Measurements from ENCODE around the gene DENND6B. TPM values are rescaled to one million over a fixed set of nuclear protein-coding genes. Genes with fewer than 3 reads are reported as not detected.

Gene DENND6B
- total RNA-seq, 2 donors from 2014 or later: 3.7 to 4.7 TPM

DNA sequence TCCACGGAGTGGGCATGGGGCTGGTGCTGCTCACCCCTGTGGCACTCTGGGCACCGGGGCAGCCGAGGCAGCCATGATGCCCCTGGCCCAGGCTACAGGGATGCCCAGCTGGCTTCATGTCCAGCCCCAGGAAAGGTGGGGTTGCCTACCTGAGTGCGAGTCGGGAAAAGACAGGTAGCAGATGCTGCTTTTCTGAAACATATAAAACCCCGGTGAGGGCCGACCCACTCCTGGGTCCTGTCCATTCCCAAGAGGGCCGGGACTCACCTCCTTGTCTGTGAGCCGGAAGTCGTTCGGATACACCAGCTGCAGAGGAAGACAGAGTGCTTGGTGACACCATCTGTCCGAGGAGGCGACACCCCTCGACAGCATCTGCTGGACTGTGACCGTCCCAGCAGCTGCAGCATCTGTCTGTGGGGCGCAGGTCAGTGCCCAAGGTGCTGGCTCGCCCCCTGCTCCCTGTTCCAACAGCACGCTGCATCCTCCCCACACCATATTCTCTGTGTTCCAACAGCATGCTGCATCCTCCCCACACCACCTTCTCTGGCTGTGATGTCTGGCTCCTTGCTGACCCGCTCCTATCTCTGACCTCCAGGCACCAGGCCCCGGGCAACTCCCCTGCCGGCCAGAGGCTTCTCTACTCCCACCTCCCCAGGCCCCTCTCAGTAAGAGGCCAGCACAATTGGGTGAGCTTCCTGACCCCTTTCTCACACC lies 8.0 kb downstream of the DENND6B start:
- ATAC-seq: no peak
- no peak for DNase-seq
- intact Hi-C loops (cut with DNase I, micrococcal nuclease): no loop called here

- DNase-seq (no peak), ATAC-seq (no peak)
- intact Hi-C loops (cut with DNase I, micrococcal nuclease): no loop called here
Observed at GRCh38 chr22:50318356-50318697, 8.5 kb downstream of the DENND6B start.

- no peak for ATAC-seq
- intact Hi-C loops (cut with DNase I, micrococcal nuclease): no loop called here
- DNase-seq: no peak
Observed at GRCh38 chr22:50317674-50318073, 9.1 kb downstream of the DENND6B start.

DNA sequence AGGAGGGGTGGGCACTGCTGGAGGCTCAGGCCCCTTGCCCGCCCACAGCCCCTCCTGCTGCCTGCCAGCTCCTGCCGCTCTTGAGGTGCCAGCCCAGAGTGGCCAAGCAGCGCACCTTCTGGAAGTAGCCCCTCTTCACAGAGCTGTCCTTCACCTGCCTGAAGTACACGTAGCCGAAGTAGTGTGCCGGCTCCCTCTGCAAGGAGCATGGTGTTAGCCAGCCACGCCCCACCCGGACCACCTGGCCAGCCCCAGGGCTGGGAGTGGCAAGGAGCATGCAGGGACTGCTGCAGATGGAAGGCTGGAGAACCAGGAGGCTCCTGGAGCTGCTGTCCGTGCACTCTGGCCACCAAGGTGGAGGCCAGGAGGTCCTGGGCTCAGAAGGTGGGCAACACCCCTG lies 9.6 kb downstream of the DENND6B start:
- ATAC-seq: no peak
- intact Hi-C loops (cut with DNase I, micrococcal nuclease): no loop called here
- DNase-seq: no peak

DNA sequence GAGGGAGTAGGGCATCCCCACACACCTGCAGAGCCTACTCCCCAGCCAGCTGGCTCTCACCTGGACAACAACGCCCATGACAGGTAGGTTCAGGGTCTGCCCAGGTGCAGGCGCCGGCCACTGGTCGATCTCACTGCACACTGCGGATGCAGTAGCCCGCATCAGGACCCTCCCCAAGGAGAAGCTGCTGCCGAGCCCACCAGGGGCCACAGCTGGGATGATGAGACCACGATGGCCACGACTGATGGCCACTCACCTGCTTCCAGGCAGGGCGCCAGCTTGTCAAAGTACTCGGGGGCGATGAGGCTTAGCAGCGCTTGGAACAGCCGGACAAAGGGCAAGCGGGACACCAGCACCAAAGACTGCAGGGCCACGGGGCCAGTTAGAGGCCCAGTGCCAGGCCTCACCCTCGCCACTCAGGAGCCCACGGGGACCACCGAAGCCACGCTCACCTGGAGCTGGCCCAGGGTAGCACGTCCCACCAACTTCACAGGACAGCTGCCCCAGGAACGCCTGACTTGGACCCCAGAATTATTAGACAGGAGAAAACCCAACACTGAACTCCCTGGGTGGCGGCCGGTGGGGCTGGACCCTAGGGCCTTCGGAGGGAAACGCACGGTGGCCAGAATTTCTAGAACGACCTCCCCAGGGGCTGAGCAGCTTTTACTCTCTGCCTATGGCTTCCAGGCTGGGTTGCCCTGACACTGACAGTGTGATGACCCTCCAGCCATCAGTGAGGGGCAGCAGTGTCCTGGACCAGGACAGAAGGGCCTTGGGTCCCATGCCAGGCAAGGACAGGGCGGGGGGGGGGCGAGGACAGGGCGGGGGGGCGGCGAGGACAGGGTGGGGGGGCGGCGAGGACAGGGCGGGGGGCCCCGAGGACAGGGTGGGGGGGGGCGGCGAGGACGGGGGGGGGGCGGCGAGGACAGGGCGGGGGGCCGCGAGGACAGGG lies 10.4 kb downstream of the DENND6B start:
- intact Hi-C loops (cut with DNase I, micrococcal nuclease): no loop called here
- DNase-seq (no peak), ATAC-seq (no peak)

DNA sequence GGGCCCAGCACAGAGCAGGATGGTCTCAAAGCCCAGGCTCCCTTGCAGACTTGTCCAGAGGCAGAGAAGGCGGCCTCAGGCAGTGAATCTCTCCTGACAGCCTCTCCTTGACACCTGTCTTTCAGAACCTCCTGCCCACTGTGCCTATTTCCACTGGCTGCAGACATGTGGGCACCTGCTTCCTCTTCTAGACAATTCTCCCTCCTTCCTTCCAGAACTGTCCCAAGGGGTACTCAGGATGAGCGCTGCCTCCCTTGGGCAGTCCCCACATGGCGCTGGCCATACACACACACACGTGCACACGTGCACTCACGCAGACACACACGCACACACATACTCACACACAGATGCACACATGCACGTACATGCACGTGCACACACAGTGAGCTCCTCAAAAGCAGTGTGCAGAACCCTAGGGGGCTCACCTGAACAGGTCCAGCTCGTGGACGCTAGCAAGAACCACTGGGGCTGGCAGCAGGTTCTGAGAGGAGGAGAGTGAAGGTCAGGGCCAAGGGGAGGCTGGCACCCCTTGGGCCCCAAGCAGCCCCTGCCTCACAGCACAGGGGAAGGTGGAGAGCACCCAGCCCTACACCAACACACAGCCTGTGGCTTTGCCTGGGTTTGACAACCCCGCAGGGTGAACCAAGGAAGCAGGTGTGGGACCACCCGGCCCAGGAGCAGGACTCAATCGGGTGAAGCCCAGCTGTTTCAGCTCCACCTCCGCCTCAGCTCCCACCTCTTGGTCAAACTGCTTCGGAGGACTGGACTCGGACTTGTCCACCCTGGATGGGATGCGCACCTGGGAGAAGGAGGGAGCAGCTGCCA lies 11.3 kb downstream of the DENND6B start:
- intact Hi-C loops (cut with DNase I, micrococcal nuclease): no loop called here
- peak in 1 of 2 donors; percentile 31 for DNase-seq
- ATAC-seq: no peak

DNA sequence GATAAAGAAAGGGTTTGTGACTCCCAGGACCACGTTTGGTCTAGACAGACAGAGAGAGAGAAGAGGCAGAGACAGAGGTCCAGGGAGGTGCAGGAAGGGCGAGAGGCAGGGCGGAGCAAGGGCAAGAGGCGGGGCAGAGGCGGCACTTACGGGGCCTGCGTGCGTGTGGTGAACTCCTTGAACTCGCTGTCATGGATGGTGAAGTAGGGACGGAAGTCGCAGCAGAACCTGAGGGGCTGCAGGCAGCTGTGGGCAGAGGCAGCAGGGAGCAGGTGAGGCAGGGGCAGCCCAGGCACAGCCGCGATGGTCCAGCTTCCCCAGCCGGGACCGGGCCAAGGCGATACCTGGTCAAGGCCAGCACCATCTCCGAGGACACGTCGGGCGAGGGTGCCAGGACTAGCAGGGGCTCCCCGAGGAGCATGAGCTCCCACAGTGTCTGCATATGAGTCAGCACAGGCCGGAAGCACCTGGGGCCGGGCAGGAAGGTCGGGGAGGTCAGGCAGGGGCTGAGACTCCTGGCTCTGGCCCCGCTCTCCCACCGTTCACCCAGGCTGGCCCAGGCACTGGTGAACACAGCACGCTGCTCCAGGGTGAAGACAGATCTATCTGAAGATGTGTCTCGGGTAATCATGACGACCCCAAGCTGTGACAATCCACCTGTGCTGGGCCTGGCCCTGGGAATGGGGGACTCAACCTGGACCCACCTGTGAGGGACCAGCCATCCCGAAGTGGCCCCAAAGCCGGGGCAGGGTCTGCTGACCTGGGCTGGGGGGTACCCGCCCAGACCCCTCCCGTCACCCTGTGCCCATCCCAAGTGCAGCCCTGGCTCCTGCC lies 12.1 kb downstream of the DENND6B start:
- peak; percentile 95 for ATAC-seq
- DNase-seq: peak; percentile 85 to 88
- intact Hi-C loops (cut with DNase I, micrococcal nuclease): no loop called here

DNA sequence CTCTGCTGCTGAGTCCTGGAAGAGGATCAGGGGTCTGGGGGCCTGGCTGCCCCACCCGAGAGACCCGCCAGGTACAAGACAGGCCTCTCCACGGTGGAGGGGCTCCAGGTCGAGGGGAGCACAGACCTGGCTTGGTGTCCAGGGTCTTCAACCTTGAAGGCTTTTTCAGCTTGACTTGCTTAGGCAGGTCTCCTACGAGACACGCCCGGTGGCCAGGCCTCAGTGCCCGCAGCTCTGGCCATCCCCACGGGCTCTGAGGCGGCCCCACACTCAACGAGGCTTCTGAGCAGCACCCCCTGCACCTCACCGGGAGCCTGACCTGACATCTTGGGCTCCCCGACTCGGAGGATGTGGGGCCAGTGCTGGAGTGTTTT lies 12.7 kb downstream of the DENND6B start:
- intact Hi-C loops (cut with DNase I, micrococcal nuclease): no loop called here
- DNase-seq (no peak), ATAC-seq (no peak)

- DNase-seq: peak in 1 of 2 donors; percentile 19
- ATAC-seq: no peak
- intact Hi-C loops (cut with DNase I, micrococcal nuclease): no loop called here
Observed at GRCh38 chr22:50313600-50313999, 13.2 kb downstream of the DENND6B start.

GRCh38 chr22:50313021-50313420 lies 13.8 kb downstream of the DENND6B start:
- ATAC-seq (no peak), DNase-seq (peak in 1 of 2 donors; percentile 9)
- intact Hi-C loops (cut with DNase I, micrococcal nuclease): no loop called here

GRCh38 chr22:50312371-50312770 lies 14.4 kb downstream of the DENND6B start:
- ATAC-seq (no peak), DNase-seq (no peak)
- intact Hi-C loops (cut with DNase I, micrococcal nuclease): no loop called here

GRCh38 chr22:50311606-50312351 lies 15.0 kb downstream of the DENND6B start:
- peak in 1 of 2 donors; percentile 10 for DNase-seq
- intact Hi-C loops (cut with DNase I, micrococcal nuclease): no loop called here
- no peak for ATAC-seq

- no peak for ATAC-seq
- peak in 1 of 2 donors; percentile 9 for DNase-seq
- intact Hi-C loops (cut with DNase I, micrococcal nuclease): no loop called here
Observed at GRCh38 chr22:50310949-50311444, 15.8 kb downstream of the DENND6B start.

DNA sequence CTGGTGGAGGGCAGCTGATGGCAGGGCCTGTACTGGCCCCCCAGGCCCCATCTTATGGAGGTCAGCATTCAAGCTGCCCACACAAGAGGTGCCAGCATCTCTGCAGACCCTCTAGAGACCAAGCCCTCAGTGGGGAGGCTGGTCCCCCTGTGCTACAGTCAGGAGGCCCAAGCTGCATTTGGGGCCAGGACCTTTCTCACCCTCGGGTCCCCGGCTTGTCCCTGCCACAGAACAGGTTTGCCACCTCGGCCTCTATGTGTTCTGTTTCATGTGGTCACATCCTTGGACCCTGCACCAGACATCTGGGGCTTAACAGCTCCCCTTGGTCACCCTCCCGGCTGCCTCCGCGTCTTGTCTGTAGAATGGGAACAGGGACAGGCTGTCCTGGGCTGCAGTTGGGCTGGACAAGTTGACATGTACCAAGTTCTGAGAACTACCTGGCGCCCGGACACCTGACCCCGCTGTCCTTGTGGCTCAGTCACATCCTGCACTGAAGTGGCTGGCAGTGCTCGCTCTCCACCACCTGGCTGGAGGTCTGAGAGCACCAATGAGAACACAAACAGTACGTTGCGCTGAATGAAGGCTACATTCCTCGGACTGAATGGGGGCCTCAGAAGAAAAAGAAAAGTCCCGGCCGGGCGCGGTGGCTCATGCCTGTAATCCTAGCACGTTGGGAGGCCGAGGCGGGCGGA lies 16.6 kb downstream of the DENND6B start:
- intact Hi-C loops (cut with DNase I, micrococcal nuclease): no loop called here
- no peak for DNase-seq
- ATAC-seq: no peak

- no peak for DNase-seq
- intact Hi-C loops (cut with DNase I, micrococcal nuclease): no loop called here
- no peak for ATAC-seq
Observed at GRCh38 chr22:50309601-50309991, 17.2 kb downstream of the DENND6B start.

DNA sequence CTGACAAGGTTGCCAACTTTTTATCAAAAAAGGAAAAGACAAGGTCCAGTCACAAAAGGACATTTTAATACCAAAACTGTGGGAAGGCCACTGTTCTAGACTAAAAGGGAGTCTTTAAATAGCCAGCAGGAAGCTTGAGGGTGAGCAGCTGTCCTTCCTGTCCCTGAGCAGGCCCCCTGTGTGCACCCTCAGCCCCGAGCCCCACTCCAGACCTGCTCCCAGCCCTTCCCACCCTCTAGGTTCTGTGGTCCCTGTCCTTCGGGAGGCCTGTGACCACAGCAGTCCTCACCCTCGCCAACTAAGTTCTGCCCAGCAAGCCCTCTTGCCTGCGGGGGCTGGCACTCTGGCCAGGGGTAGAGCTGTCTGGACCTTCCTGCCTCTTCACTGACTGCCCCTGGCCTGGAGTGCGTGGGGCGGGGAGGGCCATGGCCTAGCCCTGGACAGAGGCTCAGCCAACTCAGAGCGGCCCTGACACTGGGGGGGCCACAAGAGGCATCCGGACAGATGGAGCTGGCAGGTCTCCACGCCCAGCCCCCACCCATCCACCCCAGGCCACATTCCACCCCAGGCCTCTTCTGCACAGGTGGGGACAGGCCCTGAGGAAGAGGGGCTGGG lies 17.7 kb downstream of the DENND6B start:
- no peak for ATAC-seq
- DNase-seq: no peak
- intact Hi-C loops (cut with DNase I, micrococcal nuclease): no loop called here

GRCh38 chr22:50308597-50308935 lies 18.2 kb downstream of the DENND6B start:
- ATAC-seq (no peak), DNase-seq (peak; percentile 63 to 83)
- intact Hi-C loops (cut with DNase I, micrococcal nuclease): no loop called here
